HEK293 (cell line): ENCODE measurements around the gene FHIT.
A peak's percentile ranks its signal among the peaks of the same experiment; 100 is the strongest.

ENCODE experiments used
- BCL11A ChIP-seq: fragments of 450-650 bp; formaldehyde crosslinking; IDR thresholded peaks from 2 replicates; pipeline ENCODE4 v1.5.1; 2016; ENCODE audit warnings: low read depth, missing biosample characterization, missing genetic modification characterization
- CTCF ChIP-seq: fragments of 450-650 bp; formaldehyde crosslinking; IDR thresholded peaks from 2 replicates; pipeline ENCODE4 v1.5.1; 2016; ENCODE audit warnings: missing biosample characterization, missing genetic modification characterization
- KLF8 ChIP-seq: fragments of 450-650 bp; formaldehyde crosslinking; IDR thresholded peaks from 2 replicates; pipeline ENCODE4 v1.5.1; 2016; ENCODE audit warnings: missing biosample characterization, missing genetic modification characterization
- SETDB1 ChIP-seq: IDR thresholded peaks from one replicate; pipeline ENCODE4 v1.6.1; 2017; ENCODE audit warnings: mild to moderate bottlenecking, low read length, moderate library complexity, mixed read lengths; ENCODE audit not compliant: insufficient read length
- TRIM28 ChIP-seq: IDR thresholded peaks from 2 replicates; pipeline ENCODE4 v1.6.1; 2011; ENCODE audit warnings: low read length, control low read depth, borderline replicate concordance
- YY1 ChIP-seq: fragments of 450-650 bp; formaldehyde crosslinking; IDR thresholded peaks from 2 replicates; pipeline ENCODE4 v1.5.1; 2018; ENCODE audit warnings: missing biosample characterization, missing genetic modification characterization
- ZBTB11 ChIP-seq: fragments of 450-650 bp; formaldehyde crosslinking; conservative IDR thresholded peaks from 2 replicates; pipeline ENCODE4 v1.5.1; 2016; ENCODE audit warnings: low read depth, missing biosample characterization, missing genetic modification characterization
- ZBTB7A ChIP-seq: fragments of 450-650 bp; formaldehyde crosslinking; IDR thresholded peaks from 2 replicates; pipeline ENCODE4 v1.5.1; 2016; ENCODE audit warnings: low read depth, missing biosample characterization, missing genetic modification characterization
- ZFHX2 ChIP-seq: fragments of 450-650 bp; formaldehyde crosslinking; conservative IDR thresholded peaks from 2 replicates; pipeline ENCODE4 v1.5.1; 2016; ENCODE audit warnings: missing biosample characterization, missing genetic modification characterization
- ZFP41 ChIP-seq: fragments of 450-650 bp; formaldehyde crosslinking; IDR thresholded peaks from 2 replicates; pipeline ENCODE4 v1.5.1; 2016; ENCODE audit warnings: missing biosample characterization, missing genetic modification characterization, borderline replicate concordance
- ZNF10 ChIP-seq: fragments of 450-650 bp; formaldehyde crosslinking; IDR thresholded peaks from 2 replicates; pipeline ENCODE4 v1.5.1; 2017; ENCODE audit warnings: missing biosample characterization, missing genetic modification characterization
- ZNF140 ChIP-seq: fragments of 450-650 bp; formaldehyde crosslinking; IDR thresholded peaks from 2 replicates; pipeline ENCODE4 v1.5.1; 2016; ENCODE audit warnings: missing biosample characterization, missing genetic modification characterization
- ZNF157 ChIP-seq: fragments of 450-650 bp; formaldehyde crosslinking; IDR thresholded peaks from 2 replicates; pipeline ENCODE4 v1.5.1; 2016; ENCODE audit warnings: missing biosample characterization, missing genetic modification characterization
- ZNF16 ChIP-seq: fragments of 450-650 bp; formaldehyde crosslinking; IDR thresholded peaks from 2 replicates; pipeline ENCODE4 v1.5.1; 2016; ENCODE audit warnings: low read depth, missing biosample characterization, missing genetic modification characterization
- ZNF366 ChIP-seq: fragments of 450-650 bp; formaldehyde crosslinking; conservative IDR thresholded peaks from 2 replicates; pipeline ENCODE4 v1.5.1; 2016; ENCODE audit warnings: missing biosample characterization, missing genetic modification characterization
- ZNF416 ChIP-seq: fragments of 450-650 bp; formaldehyde crosslinking; IDR thresholded peaks from 2 replicates; pipeline ENCODE4 v1.5.1; 2016; ENCODE audit warnings: missing biosample characterization, missing genetic modification characterization
- ZNF555 ChIP-seq: fragments of 450-650 bp; formaldehyde crosslinking; conservative IDR thresholded peaks from 2 replicates; pipeline ENCODE4 v1.5.1; 2017; ENCODE audit warnings: missing biosample characterization, mild to moderate bottlenecking, missing genetic modification characterization, inconsistent platforms
- ZNF560 ChIP-seq: fragments of 450-650 bp; formaldehyde crosslinking; IDR thresholded peaks from 2 replicates; pipeline ENCODE4 v1.5.1; 2017; ENCODE audit warnings: missing biosample characterization, missing genetic modification characterization, borderline replicate concordance
- ZNF677 ChIP-seq: fragments of 450-650 bp; IDR thresholded peaks from 2 replicates; pipeline ENCODE4 v1.5.0; 2018; ENCODE audit warnings: missing biosample characterization, mild to moderate bottlenecking, missing genetic modification characterization, moderate library complexity
- ZNF692 ChIP-seq: fragments of 450-650 bp; formaldehyde crosslinking; IDR thresholded peaks from 2 replicates; pipeline ENCODE4 v1.5.1; 2016; ENCODE audit warnings: missing biosample characterization, missing genetic modification characterization
- ZNF76 ChIP-seq: fragments of 450-650 bp; formaldehyde crosslinking; IDR thresholded peaks from 2 replicates; pipeline ENCODE4; 2016; ENCODE audit warnings: low read depth, missing biosample characterization, missing genetic modification characterization, borderline replicate concordance
- ZNF792 ChIP-seq: fragments of 450-650 bp; formaldehyde crosslinking; IDR thresholded peaks from 2 replicates; pipeline ENCODE4 v1.5.1; 2016; ENCODE audit warnings: missing biosample characterization, missing genetic modification characterization
- ZNF843 ChIP-seq: fragments of 450-650 bp; formaldehyde crosslinking; IDR thresholded peaks from 2 replicates; pipeline ENCODE4 v1.5.1; 2016; ENCODE audit warnings: missing biosample characterization, missing genetic modification characterization
- ZSCAN16 ChIP-seq: fragments of 450-650 bp; formaldehyde crosslinking; IDR thresholded peaks from 2 replicates; pipeline ENCODE4 v1.5.1; 2016; ENCODE audit warnings: missing biosample characterization, missing genetic modification characterization
- ZSCAN30 ChIP-seq: fragments of 450-650 bp; IDR thresholded peaks from 2 replicates; pipeline ENCODE4 v1.5.1; 2018; ENCODE audit warnings: missing biosample characterization, mild to moderate bottlenecking, missing genetic modification characterization, moderate library complexity
- ZXDB ChIP-seq: fragments of 450-650 bp; formaldehyde crosslinking; IDR thresholded peaks from 2 replicates; pipeline ENCODE4 v1.5.1; 2016; ENCODE audit warnings: missing biosample characterization, missing genetic modification characterization
- TF ChIP-seq, protein P1 (sequence below): fragments of 450-650 bp; formaldehyde crosslinking; IDR thresholded peaks from 2 replicates; pipeline ENCODE4 v1.5.1; 2016; ENCODE audit warnings: missing biosample characterization, missing genetic modification characterization
- TF ChIP-seq, protein P2 (sequence below): fragments of 450-650 bp; formaldehyde crosslinking; IDR thresholded peaks from 2 replicates; pipeline ENCODE4 v1.5.1; 2016; ENCODE audit warnings: missing biosample characterization, missing genetic modification characterization
- TF ChIP-seq, protein P3 (sequence below): sonication (generic); formaldehyde crosslinking; IDR thresholded peaks from 2 replicates; pipeline ENCODE4 v1.8.1; 2022; ENCODE audit warnings: mild to moderate bottlenecking, moderate library complexity, missing genetic modification reagents

Gene FHIT

DNA sequence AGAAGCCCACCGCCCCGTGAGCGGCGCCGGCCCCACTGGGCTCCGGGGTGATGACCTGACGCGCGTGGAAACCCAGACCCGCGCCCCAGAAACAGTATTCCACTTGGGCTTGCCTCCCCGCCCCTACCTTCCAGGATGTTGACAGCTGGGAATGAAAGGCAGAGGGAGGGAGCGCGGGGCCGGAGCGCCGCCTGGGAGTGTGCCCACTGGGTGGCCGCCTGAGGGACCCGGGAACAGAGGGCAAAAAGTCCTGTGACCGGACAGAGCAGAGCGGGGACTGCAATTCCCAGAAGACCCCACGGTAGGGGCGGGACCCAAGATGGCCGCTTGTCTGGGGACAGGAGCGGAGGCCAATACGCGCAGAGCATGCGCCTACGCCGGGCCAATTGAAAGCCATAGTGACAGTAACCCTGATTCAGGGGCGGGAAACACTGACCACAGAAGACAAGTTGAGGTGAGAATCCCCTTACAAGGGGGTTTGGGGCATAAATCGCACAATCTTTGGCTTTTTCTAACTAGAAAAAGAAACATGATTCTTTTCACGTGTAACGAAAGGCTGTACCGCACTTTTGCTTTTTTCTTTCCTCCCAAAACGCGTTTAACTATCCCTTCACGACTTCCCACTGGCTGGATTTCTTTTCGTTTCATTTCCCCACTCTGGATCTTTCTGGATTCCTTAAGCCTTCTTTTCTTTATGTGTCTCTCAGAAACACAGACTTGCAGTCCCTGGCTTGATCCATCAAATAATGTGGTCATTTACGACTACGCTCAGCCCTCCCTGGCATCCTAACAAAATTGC is at the start of gene FHIT (continued):
- TF ChIP-seq ZNF140 (tag by site-specific recombination) (no peak), ZFP41 (tag by site-specific recombination) (no peak), ZNF16 (tag by site-specific recombination) (no peak), ZNF677 (tag by site-specific recombination) (no peak), KLF8 (tag by site-specific recombination) (peak; percentile 58), ZBTB11 (peak; percentile 39), ZSCAN30 (tag by site-specific recombination) (peak; percentile 12; the same call in 1 of the 2 replicates), ZNF366 (tag by site-specific recombination) (peak; percentile 44), ZNF157 (tag by site-specific recombination) (no peak), ZFHX2 (tag by site-specific recombination) (no peak), CTCF (tag by site-specific recombination) (peak; percentile 56; the same call in 1 of the 2 replicates), ZNF10 (tag by site-specific recombination) (peak; percentile 47; the same call in 1 of the 2 replicates), ZBTB7A (tag by site-specific recombination) (0 out of 2 replicates have a peak, but pooled peaks have one; percentile 9), BCL11A (tag by site-specific recombination) (peak; percentile 72), ZNF560 (tag by site-specific recombination) (no peak), ZNF76 (tag by site-specific recombination) (peak; percentile 95), YY1 (peak; percentile 96), ZNF843 (tag by site-specific recombination) (no peak), ZNF555 (no peak), ZXDB (tag by site-specific recombination) (peak; percentile 95), TRIM28 (no peak), ZNF792 (no peak), ZNF692 (tag by site-specific recombination) (no peak; the same call in 1 of the 2 replicates), ZNF416 (no peak), SETDB1 (no peak), ZSCAN16 (tag by site-specific recombination) (no peak)
- TF ChIP-seq, protein P1, sequence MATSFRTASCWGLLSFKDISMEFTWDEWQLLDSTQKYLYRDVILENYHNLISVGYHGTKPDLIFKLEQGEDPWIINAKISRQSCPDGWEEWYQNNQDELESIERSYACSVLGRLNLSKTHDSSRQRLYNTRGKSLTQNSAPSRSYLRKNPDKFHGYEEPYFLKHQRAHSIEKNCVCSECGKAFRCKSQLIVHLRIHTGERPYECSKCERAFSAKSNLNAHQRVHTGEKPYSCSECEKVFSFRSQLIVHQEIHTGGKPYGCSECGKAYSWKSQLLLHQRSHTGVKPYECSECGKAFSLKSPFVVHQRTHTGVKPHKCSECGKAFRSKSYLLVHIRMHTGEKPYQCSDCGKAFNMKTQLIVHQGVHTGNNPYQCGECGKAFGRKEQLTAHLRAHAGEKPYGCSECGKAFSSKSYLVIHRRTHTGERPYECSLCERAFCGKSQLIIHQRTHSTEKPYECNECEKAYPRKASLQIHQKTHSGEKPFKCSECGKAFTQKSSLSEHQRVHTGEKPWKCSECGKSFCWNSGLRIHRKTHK (tag by site-specific recombination), result no peak
- TF ChIP-seq, protein P2, sequence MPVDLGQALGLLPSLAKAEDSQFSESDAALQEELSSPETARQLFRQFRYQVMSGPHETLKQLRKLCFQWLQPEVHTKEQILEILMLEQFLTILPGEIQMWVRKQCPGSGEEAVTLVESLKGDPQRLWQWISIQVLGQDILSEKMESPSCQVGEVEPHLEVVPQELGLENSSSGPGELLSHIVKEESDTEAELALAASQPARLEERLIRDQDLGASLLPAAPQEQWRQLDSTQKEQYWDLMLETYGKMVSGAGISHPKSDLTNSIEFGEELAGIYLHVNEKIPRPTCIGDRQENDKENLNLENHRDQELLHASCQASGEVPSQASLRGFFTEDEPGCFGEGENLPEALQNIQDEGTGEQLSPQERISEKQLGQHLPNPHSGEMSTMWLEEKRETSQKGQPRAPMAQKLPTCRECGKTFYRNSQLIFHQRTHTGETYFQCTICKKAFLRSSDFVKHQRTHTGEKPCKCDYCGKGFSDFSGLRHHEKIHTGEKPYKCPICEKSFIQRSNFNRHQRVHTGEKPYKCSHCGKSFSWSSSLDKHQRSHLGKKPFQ (tag by site-specific recombination), result peak; percentile 42; the same call in 1 of the 2 replicates
- TF ChIP-seq, protein P3, sequence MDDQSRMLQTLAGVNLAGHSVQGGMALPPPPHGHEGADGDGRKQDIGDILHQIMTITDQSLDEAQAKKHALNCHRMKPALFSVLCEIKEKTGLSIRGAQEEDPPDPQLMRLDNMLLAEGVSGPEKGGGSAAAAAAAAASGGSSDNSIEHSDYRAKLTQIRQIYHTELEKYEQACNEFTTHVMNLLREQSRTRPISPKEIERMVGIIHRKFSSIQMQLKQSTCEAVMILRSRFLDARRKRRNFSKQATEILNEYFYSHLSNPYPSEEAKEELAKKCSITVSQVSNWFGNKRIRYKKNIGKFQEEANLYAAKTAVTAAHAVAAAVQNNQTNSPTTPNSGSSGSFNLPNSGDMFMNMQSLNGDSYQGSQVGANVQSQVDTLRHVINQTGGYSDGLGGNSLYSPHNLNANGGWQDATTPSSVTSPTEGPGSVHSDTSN (CRISPR knock-in tag), result peak; percentile 69; the same call in 1 of the 2 replicates
